A549 (cell line): ENCODE data around the gene BMPER. TPM values are rescaled to one million over a fixed set of nuclear protein-coding genes. Genes with fewer than 3 reads are reported as not detected.

Source experiments
- ATAC-seq, 2 experiments: fragments of 200-7000 bp in 1 of 2; fragments of >200 bp in 1 of 2; cut with Nextera tagmentation in 1 of 2; cut with Tn5 transposase in 1 of 2; 3 replicates each; pipeline versions ENCODE4 v1.8.0 to v1.9.1; 2018 to 2020; ENCODE audit warnings: mild to moderate bottlenecking in 1 of 2, moderate library complexity in 1 of 2
- CTCF ChIA-PET: fragments of 300-600 bp; sonication (Branson Sonifier 250); formaldehyde crosslinking; extraction: SDS; loops from one replicate; lab custom pipeline; 2021; ENCODE audit warnings: antibody characterized with exemption, inconsistent platforms; lab: Yijun Ruan, JAX
- POLR2A ChIA-PET: fragments of 350-600 bp; formaldehyde crosslinking; extraction: SDS; loops from one replicate; lab custom pipeline; 2021; ENCODE audit warnings: antibody characterized with exemption, inconsistent platforms; lab: Yijun Ruan, JAX
- DNase-seq, 2 experiments: peaks; one replicate each; pipeline versions ENCODE4 v3.0.0 to v3.0.0-alpha.2; 2011 to 2016; ENCODE audit warnings: low read depth in 1 of 2, low spot score in 1 of 2
- FAIRE-seq: peaks from 2 replicates; lab custom pipeline; 2011; peaks lifted over from hg19 to GRCh38; lab: Jason Lieb, UNC
- H3K27ac ChIP-seq, 2 experiments: fragments of >200 bp; sonication (Bioruptor Twin); formaldehyde crosslinking; 3 replicates each; pipeline ENCODE4 v1.5.1; 2016 to 2017
- H3K4me1 ChIP-seq: fragments of >200 bp; sonication (Bioruptor Twin); formaldehyde crosslinking; 3 replicates; pipeline ENCODE4 v1.6.1; 2016
- H3K4me2 ChIP-seq: fragments of >200 bp; sonication (Bioruptor Twin); formaldehyde crosslinking; 3 replicates; pipeline ENCODE4 v1.6.1; 2016
- H3K4me3 ChIP-seq: fragments of >200 bp; sonication (Bioruptor Twin); formaldehyde crosslinking; 3 replicates; pipeline ENCODE4 v1.5.1; 2016
- H3K9me3 ChIP-seq: fragments of >200 bp; sonication (Bioruptor Twin); formaldehyde crosslinking; 3 replicates; pipeline ENCODE4 v1.6.1; 2016
- CBX2 ChIP-seq: fragments of 200-600 bp; sonication (generic); IDR thresholded peaks from 2 replicates; pipeline ENCODE4 v1.6.1; 2016; ENCODE audit warnings: low read depth, mild to moderate bottlenecking, borderline replicate concordance
- CEBPB ChIP-seq, 2 experiments: fragments of >200 bp in 1 of 2; sonication (Bioruptor Twin) in 1 of 2; formaldehyde crosslinking in 1 of 2; IDR thresholded peaks; 2 replicates each; pipeline ENCODE4 v1.6.1; 2012 to 2016
- EHF ChIP-seq: fragments of 250-450 bp; sonication (Bioruptor Pico); IDR thresholded peaks from 2 replicates; pipeline ENCODE4 v1.5.0; 2020; ENCODE audit warnings: mild to moderate bottlenecking
- ELK1 ChIP-seq: fragments of 150-350 bp; IDR thresholded peaks from 2 replicates; pipeline ENCODE4 v1.6.1; 2014; ENCODE audit warnings: low read depth, mild to moderate bottlenecking, low read length
- EP300 ChIP-seq, 2 experiments: fragments of >200 bp; sonication (Bioruptor Twin); formaldehyde crosslinking; IDR thresholded peaks; 2 replicates in 1 of 2; 3 replicates in 1 of 2; pipeline ENCODE4 v1.6.1; 2016 to 2017
- ESRRA ChIP-seq: fragments of 150-350 bp; IDR thresholded peaks from 2 replicates; pipeline ENCODE4 v1.6.1; 2014; ENCODE audit warnings: mild to moderate bottlenecking, low read length, borderline replicate concordance
- FOSL2 ChIP-seq, 2 experiments: fragments of 450-650 bp in 1 of 2; fragments of >200 bp in 1 of 2; sonication (Bioruptor Twin) in 1 of 2; formaldehyde crosslinking; IDR thresholded peaks; 2 replicates each; pipeline versions ENCODE4 v1.5.0 to v1.6.1; 2016 to 2020; ENCODE audit warnings: mild to moderate bottlenecking in 1 of 2, moderate library complexity in 1 of 2
- FOXS1 ChIP-seq: fragments of 250-450 bp; sonication (Bioruptor Pico); IDR thresholded peaks from 2 replicates; pipeline ENCODE4 v1.5.0; 2020; ENCODE audit warnings: mild to moderate bottlenecking, moderate library complexity
- GATA3 ChIP-seq: IDR thresholded peaks from 2 replicates; pipeline ENCODE4 v1.6.1; 2012; ENCODE audit warnings: borderline replicate concordance
- HDAC2 ChIP-seq: fragments of 200-600 bp; sonication (generic); IDR thresholded peaks from 2 replicates; pipeline ENCODE4 v1.6.1; 2016
- HEYL ChIP-seq: fragments of 250-450 bp; sonication (Bioruptor Pico); IDR thresholded peaks from 2 replicates; pipeline ENCODE4 v1.8.0; 2021; ENCODE audit warnings: mild to moderate bottlenecking, moderate library complexity
- HOXA7 ChIP-seq: fragments of 250-450 bp; sonication (Bioruptor Pico); IDR thresholded peaks from 2 replicates; pipeline ENCODE4 v1.5.0; 2020; ENCODE audit warnings: mild to moderate bottlenecking, moderate library complexity
- HOXB13 ChIP-seq: fragments of 250-450 bp; sonication (Bioruptor Pico); IDR thresholded peaks from 2 replicates; pipeline ENCODE4 v1.5.0; 2020; ENCODE audit warnings: low read depth, mild to moderate bottlenecking, moderate library complexity
- KDM5A ChIP-seq: fragments of 200-600 bp; sonication (generic); IDR thresholded peaks from 2 replicates; pipeline ENCODE4 v1.6.1; 2016; ENCODE audit warnings: antibody characterized with exemption, mild to moderate bottlenecking
- MAFK ChIP-seq: fragments of 450-650 bp; IDR thresholded peaks from 2 replicates; pipeline ENCODE4 v1.6.1; 2014; ENCODE audit not compliant: partially characterized antibody
- MAX ChIP-seq: IDR thresholded peaks from 2 replicates; pipeline ENCODE4 v1.6.1; 2012
- NFE2L2 ChIP-seq: fragments of 150-350 bp; conservative IDR thresholded peaks from 2 replicates; pipeline ENCODE4 v1.6.1; 2014; ENCODE audit warnings: low read length
- POLR2AphosphoS2 ChIP-seq: conservative IDR thresholded peaks from 2 replicates; pipeline ENCODE4 v1.6.1; 2012; ENCODE audit warnings: low read length, improper control_type of control experiment, inconsistent platforms
- RCOR1 ChIP-seq: fragments of 150-350 bp; IDR thresholded peaks from 2 replicates; pipeline ENCODE4 v1.6.1; 2014; ENCODE audit warnings: antibody characterized with exemption, low read length, low read depth
- REST ChIP-seq: fragments of 200-600 bp; sonication (generic); IDR thresholded peaks from 2 replicates; pipeline ENCODE4 v1.6.1; 2016; ENCODE audit warnings: antibody characterized with exemption, mild to moderate bottlenecking, moderate library complexity
- RFX5 ChIP-seq: fragments of 450-650 bp; IDR thresholded peaks from 2 replicates; pipeline ENCODE4 v1.7.1; 2014; ENCODE audit warnings: antibody characterized with exemption, mild to moderate bottlenecking, moderate library complexity
- RNF2 ChIP-seq: fragments of 200-600 bp; sonication (generic); IDR thresholded peaks from 2 replicates; pipeline ENCODE4 v1.6.1; 2016; ENCODE audit warnings: low read depth, mild to moderate bottlenecking, antibody characterized with exemption, moderate library complexity, borderline replicate concordance
- ZC3H11A ChIP-seq: fragments of 450-650 bp; IDR thresholded peaks from 2 replicates; pipeline ENCODE4 v1.6.1; 2014; ENCODE audit warnings: antibody characterized with exemption, mild to moderate bottlenecking
- ZFP36 ChIP-seq: fragments of 450-650 bp; IDR thresholded peaks from 2 replicates; pipeline ENCODE4 v1.6.1; 2014; ENCODE audit warnings: borderline replicate concordance; ENCODE audit not compliant: partially characterized antibody
- WGBS: methylation state at CpG from one replicate; pipeline ENCODE4 v1.1.6; 2017; ENCODE audit errors: missing lambda C conversion rate; 5-methylcytosine and 5-hydroxymethylcytosine counted together
- polyA plus RNA-seq, 4 experiments: library from polyadenylated mRNA; depleted of rRNA in 3 of 4; stranded (reverse); fragments of >200 nt; fragmentation: RNase III in 1 of 4; extraction: RNeasy Plus Mini Kit Qiagen cat#74134 plus additional on column Dnase treatment in 1 of 4; gene quantifications; 2 replicates in 3 of 4; 3 replicates in 1 of 4; pipeline ENCODE4 v1.2.3, GENCODE V29; 2011 to 2017
- TF ChIP-seq, protein P1 (sequence below): fragments of 250-450 bp; sonication (Bioruptor Pico); IDR thresholded peaks from 2 replicates; pipeline ENCODE4 v1.5.0; 2021; ENCODE audit warnings: mild to moderate bottlenecking, moderate library complexity, borderline replicate concordance

The BMPER gene
- polyA plus RNA-seq, 2 of the 4 experiments (the other 2 are of a cell fraction), result 5.0 to 5.8 TPM

- DNase-seq, result no peak
- Histone ChIP-seq H3K27ac (no peak overlapping the region), H3K9me3 (no peaks in the 10 kb centered on the region), H3K4me3 (no peak overlapping the region), H3K4me2 (no peak overlapping the region), H3K4me1 (peaks cover under 1% of the 10 kb centered on the region; the same call in 1 of the 3 replicates)
- ATAC-seq, result no peak
- ChIA-PET POLR2A (no interaction called here), CTCF (interaction anchor here (1.0 kb wide), 1 partner anchor 33 kb away, joined by 3 read pairs; no protein-coding TSS in a partner anchor)
- FAIRE-seq, result no peak
- TF ChIP-seq KDM5A (no peak), FOXS1 (CRISPR knock-in tag) (no peak), NFE2L2 (no peak), HOXB13 (CRISPR knock-in tag) (no peak), ZFP36 (no peak), EHF (no peak)
- 91% methylated on average over 3 of the region's 3 CpGs for WGBS
Observed at GRCh38 chr7:34181271-34181958, 276.1 kb downstream of the BMPER start.

GRCh38 chr7:34184466-34184865 is 279.1 kb downstream of the BMPER start:
- CTCF ChIA-PET, result no interaction called here
- POLR2A ChIA-PET, result no interaction called here
- Histone ChIP-seq H3K9me3 (no peaks in the 10 kb centered on the region), H3K4me3 (no peak overlapping the region)
- 62% methylated on average over 1 of the region's 1 CpG for WGBS
- ATAC-seq, result peak; percentile 56 to 61; a peak in 5 of 6 replicates
- TF ChIP-seq FOSL2 (IDR thresholded peaks at IDR 0.05) (no peak), FOSL2 (CRISPR knock-in tag; IDR thresholded peaks at IDR 0.05) (0 out of 2 replicates have a peak, but pooled peaks have one; percentile 8), RCOR1 (no peak)
- TF ChIP-seq, all 56 proteins: peak for 1
- H3K4me1 ChIP-seq, result no peaks in the 10 kb centered on the region
- DNase-seq, result peak; percentile 10 to 30
- H3K4me2 ChIP-seq, result no peak overlapping the region
- no peak overlapping the region for H3K27ac ChIP-seq
- no peak for FAIRE-seq

DNA sequence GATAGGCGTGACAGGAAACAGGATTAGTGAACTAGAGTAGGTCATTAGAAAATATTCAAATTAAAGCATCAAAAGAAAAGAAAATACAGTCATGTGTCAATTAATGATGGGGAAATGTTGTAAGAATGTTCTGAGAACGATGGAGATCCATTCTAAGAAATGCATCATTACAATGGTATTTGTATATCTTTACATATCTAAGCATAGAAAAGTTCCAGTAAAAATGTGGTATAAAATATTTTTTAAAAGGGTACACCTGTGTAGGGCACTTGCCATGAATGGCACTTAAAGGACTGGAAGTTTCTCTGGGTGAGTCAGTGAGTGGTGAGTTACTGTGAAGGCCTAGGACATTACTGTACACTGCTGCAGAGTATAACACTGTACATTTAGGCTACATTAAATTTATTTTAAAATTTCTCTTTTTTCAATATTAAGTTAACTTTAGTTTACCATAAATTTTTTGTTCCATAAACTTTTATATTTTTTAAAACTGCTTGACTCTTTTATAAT is 282.5 kb downstream of the BMPER start:
- CTCF ChIA-PET, result no interaction called here
- FAIRE-seq (no peak), DNase-seq (no peak), ATAC-seq (no peak)
- 65% methylated on average over 2 of the region's 2 CpGs for WGBS
- Histone ChIP-seq H3K4me1 (no peaks in the 10 kb centered on the region), H3K4me3 (no peak overlapping the region), H3K27ac (no peak overlapping the region), H3K4me2 (no peak overlapping the region), H3K9me3 (no peaks in the 10 kb centered on the region)
- POLR2A ChIA-PET, result no interaction called here
- TF ChIP-seq ZC3H11A (no peak), RCOR1 (no peak), EP300 (IDR thresholded peaks at IDR 0.05) (no peak), MAX (no peak), RNF2 (no peak), CBX2 (no peak), ELK1 (no peak), MAFK (no peak), GATA3 (no peak), HEYL (CRISPR knock-in tag) (no peak), HOXB13 (CRISPR knock-in tag) (no peak), HDAC2 (no peak), HOXA7 (no peak), FOSL2 (IDR thresholded peaks at IDR 0.05) (no peak), FOSL2 (CRISPR knock-in tag; IDR thresholded peaks at IDR 0.05) (no peak), RFX5 (no peak), CEBPB (IDR thresholded peaks at IDR 0.05) (no peak), POLR2AphosphoS2 (no peak), REST (no peak), ESRRA (no peak)
- TF ChIP-seq, protein P1, sequence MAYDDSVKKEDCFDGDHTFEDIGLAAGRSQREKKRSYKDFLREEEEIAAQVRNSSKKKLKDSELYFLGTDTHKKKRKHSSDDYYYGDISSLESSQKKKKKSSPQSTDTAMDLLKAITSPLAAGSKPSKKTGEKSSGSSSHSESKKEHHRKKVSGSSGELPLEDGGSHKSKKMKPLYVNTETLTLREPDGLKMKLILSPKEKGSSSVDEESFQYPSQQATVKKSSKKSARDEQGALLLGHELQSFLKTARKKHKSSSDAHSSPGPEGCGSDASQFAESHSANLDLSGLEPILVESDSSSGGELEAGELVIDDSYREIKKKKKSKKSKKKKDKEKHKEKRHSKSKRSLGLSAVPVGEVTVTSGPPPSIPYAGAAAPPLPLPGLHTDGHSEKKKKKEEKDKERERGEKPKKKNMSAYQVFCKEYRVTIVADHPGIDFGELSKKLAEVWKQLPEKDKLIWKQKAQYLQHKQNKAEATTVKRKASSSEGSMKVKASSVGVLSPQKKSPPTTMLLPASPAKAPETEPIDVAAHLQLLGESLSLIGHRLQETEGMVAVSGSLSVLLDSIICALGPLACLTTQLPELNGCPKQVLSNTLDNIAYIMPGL (CRISPR knock-in tag), result no peak
